Cardiac muscle cell (in vitro differentiated cells and primary cell): ENCODE results near the gene U2SURP. TPM values are rescaled to one million over a fixed set of nuclear protein-coding genes. Genes with fewer than 3 reads are reported as not detected.
A peak's percentile ranks its signal among the peaks of the same experiment; 100 is the strongest.

Source experiments
- DNase-seq, 2 donors: peaks; one replicate each; pipeline versions ENCODE4 v3.0.0 to v3.0.0-alpha.2; 2010 to 2017; ENCODE audit warnings: low read depth in 1 of 2, low spot score in 1 of 2
- H3K27ac ChIP-seq: fragments of 200-600 bp; sonication (generic); 2 replicates; pipeline ENCODE4 v1.5.1; 2016
- H3K27me3 ChIP-seq: fragments of 200-600 bp; sonication (generic); 2 replicates; pipeline ENCODE4 v1.6.0; 2016; ENCODE audit warnings: control low read depth
- H3K36me3 ChIP-seq: fragments of 200-600 bp; sonication (generic); 2 replicates; pipeline ENCODE4 v1.5.1; 2016; ENCODE audit warnings: control low read depth
- H3K4me1 ChIP-seq: fragments of 200-600 bp; sonication (generic); 2 replicates; pipeline ENCODE4 v1.8.1; 2017; ENCODE audit warnings: low read depth, mild to moderate bottlenecking, mixed run types
- H3K4me3 ChIP-seq: fragments of 200-600 bp; sonication (generic); 2 replicates; pipeline ENCODE4 v1.5.1; 2016; ENCODE audit warnings: mild to moderate bottlenecking
- H3K9me3 ChIP-seq: fragments of 200-600 bp; sonication (generic); 2 replicates; pipeline ENCODE4 v1.5.1; 2017; ENCODE audit warnings: low read depth, mild to moderate bottlenecking, control low read depth
- CTCF ChIP-seq: IDR thresholded peaks from 2 replicates; pipeline ENCODE4 v1.5.1; 2012; ENCODE audit warnings: low read depth, mild to moderate bottlenecking, low read length
- polyA plus RNA-seq: library from polyadenylated mRNA; unstranded; fragments of >200 nt; fragmentation: Nextera tagmentation; extraction: Ambion mirVana; gene quantifications from 2 replicates; pipeline ENCODE4 v1.2.1, GENCODE V29; 2016
- total RNA-seq: library from RNA; depleted of rRNA; stranded (reverse); fragments of >200 nt; gene quantifications from 2 replicates; pipeline ENCODE4 v1.2.3, GENCODE V29; 2016

The U2SURP gene
- total and polyA plus RNA-seq, 2 experiments from 2014 or later: 66.4 to 89.0 TPM

DNA sequence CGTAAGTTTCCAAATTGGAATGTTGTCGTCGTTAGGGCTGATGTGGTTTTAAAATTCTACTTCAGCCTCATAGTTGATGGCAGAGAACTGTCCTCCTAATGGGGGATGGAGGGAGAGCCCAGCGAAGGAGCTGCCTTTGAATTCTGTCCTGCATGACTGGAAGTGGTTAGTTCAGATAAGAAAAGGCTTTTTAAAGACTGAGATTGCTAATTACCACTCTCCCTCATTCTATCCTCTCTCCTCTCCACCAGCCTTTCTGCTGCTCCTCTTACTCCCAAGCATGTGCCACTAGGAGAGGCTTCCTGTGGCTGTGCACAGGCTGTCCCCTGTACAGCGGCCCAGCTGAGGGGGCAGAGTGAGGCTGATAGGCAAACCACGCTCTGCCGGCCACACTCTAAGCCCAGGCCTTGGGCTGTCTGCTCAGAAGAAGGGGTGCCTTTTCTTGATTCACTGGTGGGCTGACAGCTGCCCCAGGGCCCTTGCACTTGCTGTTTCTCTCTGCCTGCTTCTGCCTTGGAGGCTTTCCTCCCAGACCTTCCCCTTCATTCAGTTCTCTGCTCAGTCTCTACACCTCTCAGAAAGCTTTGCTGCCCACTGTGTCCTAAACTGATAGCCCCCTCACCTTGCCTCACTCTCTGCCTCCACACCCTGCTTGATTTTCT lies 29.1 kb upstream of the U2SURP start:
- Histone ChIP-seq H3K27me3 (no peaks in the 10 kb centered on the region), H3K36me3 (no peaks in the 10 kb centered on the region), H3K27ac (no peak overlapping the region), H3K4me1 (peaks cover 11% of the 10 kb centered on the region), H3K4me3 (no peak overlapping the region), H3K9me3 (no peaks in the 10 kb centered on the region)
- no peak for DNase-seq
- TF ChIP-seq CTCF: no peak

- Histone ChIP-seq H3K27me3 (no peaks in the 10 kb centered on the region), H3K4me3 (no peak overlapping the region), H3K27ac (peak overlapping the region; percentile 7), H3K36me3 (no peaks in the 10 kb centered on the region), H3K4me1 (peaks cover 11% of the 10 kb centered on the region), H3K9me3 (no peaks in the 10 kb centered on the region)
- TF ChIP-seq CTCF: no peak
- no peak for DNase-seq
Measured at GRCh38 chr3:142973217-142974009, 28.0 kb upstream of the U2SURP start.

- no peak for DNase-seq
Measured at GRCh38 chr3:142975316-142975995, 25.9 kb upstream of the U2SURP start.

GRCh38 chr3:142976621-142977398 lies 24.6 kb upstream of the U2SURP start:
- Histone ChIP-seq H3K27me3 (no peaks in the 10 kb centered on the region), H3K9me3 (no peaks in the 10 kb centered on the region), H3K4me1 (peaks cover 11% of the 10 kb centered on the region), H3K27ac (no peak overlapping the region), H3K36me3 (no peaks in the 10 kb centered on the region), H3K4me3 (no peak overlapping the region)
- DNase-seq: peak in 1 of 2 donors; percentile 95
- TF ChIP-seq CTCF: no peak

More at GRCh38 chr3:142975316-142975995, 25.9 kb upstream of the U2SURP start:
- Histone ChIP-seq H3K36me3 (no peaks in the 10 kb centered on the region), H3K9me3 (no peaks in the 10 kb centered on the region), H3K4me3 (no peak overlapping the region), H3K4me1 (peaks cover 11% of the 10 kb centered on the region), H3K27me3 (no peaks in the 10 kb centered on the region), H3K27ac (no peak overlapping the region)
- TF ChIP-seq CTCF: no peak

- no peak for TF ChIP-seq CTCF
- Histone ChIP-seq H3K4me1 (peaks cover 11% of the 10 kb centered on the region), H3K36me3 (no peaks in the 10 kb centered on the region), H3K27me3 (no peaks in the 10 kb centered on the region), H3K4me3 (no peak overlapping the region), H3K9me3 (no peaks in the 10 kb centered on the region), H3K27ac (no peak overlapping the region)
- DNase-seq: no peak
Measured at GRCh38 chr3:142977399-142977728, 24.0 kb upstream of the U2SURP start.
